MV-4-11 (cell line): ENCODE measurements around the gene TOGARAM2.
A peak's percentile ranks its signal among the peaks of the same experiment; 100 is the strongest.

Source experiments
- DNase-seq: peaks from one replicate; lab custom pipeline; 2025; lab: John Stamatoyannopoulos, UW

Gene TOGARAM2

GRCh38 chr2:29017716-29018435 lies 36.8 kb downstream of the TOGARAM2 start:
- peak; percentile 17 for DNase-seq

GRCh38 chr2:29021886-29022285 lies 40.8 kb downstream of the TOGARAM2 start:
- no peak for DNase-seq

- no peak for DNase-seq
Observed at GRCh38 chr2:29022679-29023078, 41.6 kb downstream of the TOGARAM2 start.

DNA sequence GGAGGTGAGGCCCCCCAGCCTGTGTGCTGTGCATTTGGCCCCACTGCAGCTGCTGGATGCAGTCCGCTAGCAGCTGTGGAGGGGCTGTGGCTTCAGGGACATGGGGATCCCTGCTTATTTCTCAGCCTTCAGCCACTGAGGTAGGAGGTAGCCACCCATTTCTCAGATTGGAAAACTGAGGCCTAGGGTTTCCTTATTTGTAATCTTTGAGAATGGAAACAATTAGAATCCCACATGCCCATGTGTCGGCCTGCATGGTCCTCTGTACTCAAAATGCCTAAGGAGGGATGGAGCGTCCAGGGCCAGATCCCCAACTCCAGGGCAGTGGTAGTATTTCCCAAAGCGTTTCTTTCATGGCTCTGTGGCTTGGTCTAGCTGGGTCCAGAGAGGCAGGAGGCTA lies 42.1 kb downstream of the TOGARAM2 start:
- no peak for DNase-seq

- no peak for DNase-seq
Observed at GRCh38 chr2:29024882-29025430, 43.9 kb downstream of the TOGARAM2 start.

GRCh38 chr2:29025711-29026110 lies 44.6 kb downstream of the TOGARAM2 start:
- DNase-seq, result no peak

DNA sequence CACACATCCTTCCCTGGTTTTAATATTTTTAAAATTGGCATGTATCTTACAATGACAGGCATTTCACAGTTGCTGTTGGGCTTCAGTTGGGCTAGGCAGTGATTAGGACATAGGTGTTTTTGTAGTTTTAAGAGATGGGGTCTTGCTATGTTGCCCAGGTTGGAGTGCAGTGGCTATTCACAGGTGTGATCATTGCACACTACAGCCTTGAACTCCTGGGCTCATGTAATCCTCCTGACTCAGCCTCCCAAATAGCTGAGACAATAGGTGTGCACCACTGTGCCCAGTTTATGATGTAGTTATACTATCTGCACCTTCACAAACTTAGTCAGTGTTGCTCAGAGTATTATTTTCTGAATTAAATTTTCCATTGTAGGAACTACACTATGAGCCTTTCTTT lies 49.9 kb downstream of the TOGARAM2 start:
- DNase-seq, result no peak

GRCh38 chr2:29032189-29032588 lies 51.1 kb downstream of the TOGARAM2 start:
- DNase-seq, result no peak

DNA sequence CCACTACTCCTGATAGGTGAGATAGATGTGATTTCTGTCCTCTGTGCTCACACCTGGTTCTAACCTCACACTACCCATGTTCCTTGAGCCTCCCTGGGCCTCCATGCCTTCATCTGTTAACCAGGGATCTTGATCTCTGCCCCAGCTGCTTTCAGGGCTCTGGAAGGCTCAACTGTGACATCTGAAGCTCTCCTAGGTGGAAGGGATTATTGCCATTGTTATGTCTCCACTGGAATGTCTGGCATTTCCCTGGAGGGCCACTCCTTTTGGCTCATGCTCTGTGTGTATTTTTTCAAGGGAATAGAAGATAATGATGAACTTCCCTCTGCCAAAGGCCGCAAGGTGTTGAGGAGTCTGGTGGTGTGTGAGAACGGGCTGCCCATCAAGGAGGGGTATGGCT lies 52.1 kb downstream of the TOGARAM2 start:
- DNase-seq, result no peak

- no peak for DNase-seq
Observed at GRCh38 chr2:29033656-29034055, 52.6 kb downstream of the TOGARAM2 start.

GRCh38 chr2:29035016-29035745 lies 54.1 kb downstream of the TOGARAM2 start:
- DNase-seq, result peak; percentile 48

DNA sequence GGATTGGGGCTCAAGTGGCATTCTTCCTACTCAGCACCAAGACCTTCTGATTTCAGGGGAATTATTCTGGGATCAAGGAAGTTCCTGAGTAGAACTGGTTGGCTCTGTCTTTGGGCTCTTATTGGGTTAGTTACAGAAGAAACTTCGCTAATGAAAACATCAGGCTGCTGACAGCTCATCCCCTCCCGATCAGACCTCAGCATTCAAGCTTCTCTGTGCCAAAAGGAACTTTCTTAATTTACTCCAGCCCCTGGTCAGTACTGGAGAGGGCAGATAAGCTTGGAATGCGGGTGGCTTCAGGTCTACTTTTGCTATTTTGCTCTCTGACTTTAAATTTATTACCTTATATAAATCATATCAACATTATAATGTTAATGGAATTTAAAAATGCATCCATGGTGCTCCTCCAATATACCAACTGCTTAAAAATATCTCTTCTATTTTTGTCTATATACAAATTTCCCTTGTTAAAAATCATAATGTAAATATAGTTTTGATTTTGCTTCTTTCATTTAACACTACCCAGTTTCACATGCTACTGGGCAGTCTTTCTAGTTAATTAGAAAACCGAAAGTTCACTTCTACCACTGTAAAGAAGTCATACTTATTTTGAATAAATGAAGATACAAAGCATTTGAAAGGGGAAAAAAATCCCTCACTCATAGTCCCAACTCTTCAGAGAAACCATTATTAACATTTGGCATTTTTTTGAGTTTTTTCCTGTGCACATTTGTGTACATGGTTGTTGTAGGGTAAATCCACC lies 58.8 kb downstream of the TOGARAM2 start:
- no peak for DNase-seq

DNA sequence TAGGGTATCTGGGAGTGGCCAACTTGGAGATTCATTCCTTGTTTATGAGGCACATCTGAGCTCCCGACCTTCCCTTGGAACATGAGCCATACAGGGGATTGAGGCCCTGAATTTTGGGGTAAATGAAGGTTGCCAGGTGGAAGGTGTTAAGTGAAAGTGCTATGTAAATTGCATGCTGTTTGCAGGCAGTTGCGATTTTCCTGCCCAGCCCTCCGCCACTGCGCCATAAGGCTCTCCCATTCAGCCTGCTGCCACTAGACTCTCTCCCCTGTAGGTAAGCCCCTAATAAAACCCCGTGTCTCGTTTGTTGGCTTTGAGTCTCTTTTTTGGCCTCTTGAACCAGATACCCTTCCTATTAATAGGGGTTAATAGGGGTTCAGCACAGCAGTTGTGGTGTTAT lies 59.5 kb downstream of the TOGARAM2 start:
- DNase-seq, result no peak

DNA sequence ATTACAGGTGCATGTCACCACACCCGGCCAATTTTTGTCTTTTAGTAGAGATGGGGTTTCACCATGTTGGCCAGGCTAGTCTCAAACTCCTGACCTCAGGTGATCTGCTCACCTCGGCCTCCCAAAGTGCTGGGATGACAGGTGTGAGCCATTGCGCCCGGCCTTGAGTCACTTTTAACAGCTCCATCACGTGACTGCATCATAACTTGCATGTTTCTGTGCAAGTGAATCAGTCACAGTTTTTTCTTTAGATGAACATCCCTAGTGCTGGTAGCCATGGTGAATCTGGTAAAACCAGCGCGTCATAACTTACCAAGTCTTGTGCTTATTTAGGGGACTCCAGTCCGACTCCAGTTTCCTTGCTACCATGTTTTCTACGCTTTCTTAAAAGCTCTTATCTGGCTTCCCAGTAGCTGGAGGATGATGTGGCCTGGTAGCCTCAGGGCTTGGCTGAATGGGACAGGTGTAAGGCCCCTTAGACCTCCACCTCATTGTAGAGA lies 60.1 kb downstream of the TOGARAM2 start:
- no peak for DNase-seq

GRCh38 chr2:29042561-29043075 lies 61.5 kb downstream of the TOGARAM2 start:
- DNase-seq, result no peak

DNA sequence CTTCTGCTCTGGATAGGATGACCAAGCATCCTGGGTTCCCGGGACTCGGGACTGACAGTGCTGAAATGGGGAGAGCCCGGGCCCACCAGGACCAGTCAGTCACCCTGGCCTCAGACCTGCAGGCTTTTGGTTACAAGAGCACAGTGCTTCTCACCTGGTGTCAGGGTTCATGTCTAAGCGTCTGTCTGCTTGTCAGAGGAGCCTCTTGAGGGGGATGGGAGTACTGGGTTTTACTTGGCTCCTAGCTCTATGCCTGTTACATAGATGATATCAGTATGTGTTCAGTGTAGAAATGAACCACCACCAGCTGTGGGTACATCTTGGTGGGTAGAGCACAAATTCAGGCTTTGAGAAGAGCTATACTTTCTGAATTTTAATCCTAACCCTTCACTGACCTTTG lies 63.4 kb downstream of the TOGARAM2 start:
- DNase-seq, result no peak

- DNase-seq, result no peak
Observed at GRCh38 chr2:29046321-29046720, 65.2 kb downstream of the TOGARAM2 start.

DNA sequence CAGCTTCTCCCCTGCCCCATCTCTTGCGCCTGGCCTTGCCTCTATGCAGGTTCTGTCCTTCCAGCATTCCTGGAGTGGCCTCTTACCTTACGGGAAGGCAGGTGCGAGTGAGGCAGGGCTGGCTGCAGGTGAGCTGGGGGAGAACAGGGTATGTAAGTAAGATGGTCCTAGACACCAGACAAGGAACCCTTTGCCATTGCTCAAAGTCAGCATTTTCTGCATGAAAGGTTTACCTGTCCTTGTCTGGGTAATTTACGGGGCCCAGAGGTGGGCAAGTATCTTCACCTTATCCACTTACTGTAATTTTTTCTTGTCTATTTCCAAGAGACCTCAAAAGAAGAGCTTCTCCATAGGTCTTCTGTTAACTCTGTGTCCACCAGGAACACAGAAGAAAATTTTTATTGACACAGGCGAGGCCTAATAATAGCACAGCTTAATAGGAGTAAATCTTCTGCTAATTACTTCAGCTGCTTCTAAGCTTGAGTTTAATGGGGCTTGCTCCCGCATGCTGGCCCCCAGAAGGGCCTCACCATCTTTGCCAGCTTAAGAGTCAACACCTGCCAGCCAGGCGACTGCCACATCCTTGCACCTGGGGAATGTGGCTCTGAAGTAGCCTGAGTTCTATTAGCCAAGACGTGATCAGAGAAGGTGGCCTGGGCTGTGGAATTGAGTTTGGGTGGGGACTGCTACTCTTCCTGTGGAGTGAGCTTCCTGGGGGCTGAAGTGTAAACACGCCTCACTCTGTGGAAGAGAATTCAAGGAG lies 66.2 kb downstream of the TOGARAM2 start:
- DNase-seq, result no peak

- no peak for DNase-seq
Observed at GRCh38 chr2:29050591-29050990, 69.5 kb downstream of the TOGARAM2 start.

- no peak for DNase-seq
Observed at GRCh38 chr2:29051730-29052129, 70.6 kb downstream of the TOGARAM2 start.

DNA sequence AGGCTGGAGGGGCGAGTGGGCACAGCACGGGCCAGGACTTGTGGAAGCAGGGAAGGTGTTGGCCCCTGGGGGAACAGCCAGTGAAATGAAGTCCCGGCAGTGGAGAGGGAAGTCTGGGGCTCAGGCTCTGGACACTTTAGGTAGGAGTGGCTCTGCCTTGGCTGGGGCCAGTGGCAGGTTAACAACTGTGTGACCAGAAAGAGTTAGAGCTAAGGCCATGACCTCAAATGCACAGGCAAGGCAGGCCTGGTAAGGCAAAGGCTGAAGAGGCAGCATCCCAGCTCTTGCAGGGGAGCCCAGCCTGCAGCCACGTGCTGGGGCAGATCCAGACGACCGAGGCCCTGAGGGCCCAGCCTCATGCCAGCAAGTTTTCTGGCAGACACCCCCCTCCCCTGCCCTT lies 71.7 kb downstream of the TOGARAM2 start:
- DNase-seq, result no peak
